Neural progenitor cell (in vitro differentiated cells): Measurements from ENCODE around the gene RSPH10B2. TPM values are rescaled to one million over a fixed set of nuclear protein-coding genes. Genes with fewer than 3 reads are reported as not detected.
"Not testable (repeated sequence)": the region's sequence is repeated elsewhere in the genome, so short reads cannot be mapped to it uniquely, and the experiment has no call there.

Source experiments
- DNase-seq: peaks from one replicate; pipeline ENCODE4 v3.0.0-alpha.2; 2016; ENCODE audit warnings: low spot score
- H2AFZ ChIP-seq: fragments of 200-600 bp; sonication (generic); replicated peaks from 2 replicates; pipeline ENCODE4 v1.6.1; 2016; ENCODE audit warnings: antibody characterized with exemption
- H3F3A ChIP-seq: fragments of 200-600 bp; sonication (generic); 2 replicates; pipeline ENCODE4 v1.6.1; 2016; ENCODE audit warnings: antibody characterized with exemption, low read depth
- H3K27ac ChIP-seq: fragments of 200-600 bp; sonication (generic); 2 replicates; pipeline ENCODE4 v1.5.1; 2016; ENCODE audit warnings: mild to moderate bottlenecking
- H3K27me3 ChIP-seq: fragments of 200-600 bp; sonication (generic); 2 replicates; pipeline ENCODE4 v1.6.1; 2016; ENCODE audit warnings: mild to moderate bottlenecking, moderate library complexity
- H3K36me3 ChIP-seq: fragments of 200-600 bp; sonication (generic); 2 replicates; pipeline ENCODE4 v1.5.1; 2016
- H3K4me1 ChIP-seq: fragments of 200-600 bp; sonication (generic); 2 replicates; pipeline ENCODE4 v1.6.1; 2016; ENCODE audit warnings: mixed run types
- H3K4me2 ChIP-seq: fragments of 200-600 bp; sonication (generic); 2 replicates; pipeline ENCODE4 v1.6.1; 2016
- H3K4me3 ChIP-seq: fragments of 200-600 bp; sonication (generic); 2 replicates; pipeline ENCODE4 v1.5.1; 2016
- H3K79me2 ChIP-seq: fragments of 200-600 bp; sonication (generic); 2 replicates; pipeline ENCODE4 v1.6.1; 2016; ENCODE audit warnings: low read depth
- H3K9ac ChIP-seq: fragments of 200-600 bp; sonication (generic); 2 replicates; pipeline ENCODE4 v1.6.1; 2016
- H3K9me3 ChIP-seq: fragments of 200-600 bp; sonication (generic); 2 replicates; pipeline ENCODE4 v1.5.1; 2016; ENCODE audit warnings: low read depth
- H4K20me1 ChIP-seq: fragments of 200-600 bp; sonication (generic); 2 replicates; pipeline ENCODE4 v1.6.1; 2016; ENCODE audit warnings: low read depth
- H3K27ac Mint-ChIP-seq: 3 replicates; pipeline ENCODE4 v1.8.0; 2021; ENCODE audit warnings: mixed read lengths
- H3K27me3 Mint-ChIP-seq: 2 replicates; pipeline ENCODE4 v1.8.0; 2022; ENCODE audit warnings: low read depth, mild to moderate bottlenecking, inconsistent platforms, moderate library complexity, mixed read lengths; ENCODE audit not compliant: insufficient read depth
- H3K36me3 Mint-ChIP-seq: 3 replicates; pipeline ENCODE4 v1.8.0; 2021; ENCODE audit warnings: mixed read lengths
- H3K4me1 Mint-ChIP-seq: 3 replicates; pipeline ENCODE4 v1.8.0; 2021; ENCODE audit warnings: mixed read lengths
- H3K4me3 Mint-ChIP-seq: 3 replicates; pipeline ENCODE4 v1.8.0; 2021; ENCODE audit warnings: mild to moderate bottlenecking, moderate library complexity, mixed read lengths
- H3K9me3 Mint-ChIP-seq: 3 replicates; pipeline ENCODE4 v1.8.0; 2020; ENCODE audit warnings: mixed read lengths
- total RNA-seq: library from RNA; depleted of rRNA; stranded (reverse); fragments of >200 nt; gene quantifications from 2 replicates; pipeline ENCODE4 v1.2.3, GENCODE V29; 2015; ENCODE audit warnings: low replicate concordance

RSPH10B2 gene
- total RNA-seq, 1 donor from 2014 or later, result not detected

DNA sequence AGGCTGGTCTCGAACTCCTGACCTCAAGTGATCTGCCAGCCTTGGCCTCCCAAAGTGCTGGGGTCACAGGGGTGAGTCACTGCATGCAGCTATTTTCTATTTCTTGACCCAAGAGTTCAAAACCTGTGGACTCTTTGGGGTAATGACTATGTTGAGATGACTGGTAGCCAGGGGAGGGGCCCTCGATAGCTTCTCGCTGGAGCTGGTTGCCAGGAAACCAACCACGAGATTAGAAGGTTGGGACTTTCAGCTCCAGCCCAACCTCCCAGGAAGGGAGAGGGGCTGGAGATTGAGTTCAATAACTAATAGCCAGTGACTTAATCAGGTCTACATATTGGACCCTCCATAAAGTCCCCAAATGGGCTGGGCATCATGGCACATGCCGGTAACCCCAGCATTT, 43.3 kb downstream of the RSPH10B2 start:
- not testable (repeated sequence) for H2AFZ ChIP-seq, H3K27ac ChIP-seq, H3K4me1 ChIP-seq, H3K4me3 ChIP-seq, H3F3A ChIP-seq, H3K9me3 ChIP-seq, H4K20me1 ChIP-seq, DNase-seq, H3K27me3 ChIP-seq, H3K4me1 Mint-ChIP-seq, H3K9ac ChIP-seq, H3K27ac Mint-ChIP-seq, H3K4me3 Mint-ChIP-seq, H3K36me3 ChIP-seq, H3K79me2 ChIP-seq, H3K9me3 Mint-ChIP-seq, H3K27me3 Mint-ChIP-seq, H3K4me2 ChIP-seq, H3K36me3 Mint-ChIP-seq

DNA sequence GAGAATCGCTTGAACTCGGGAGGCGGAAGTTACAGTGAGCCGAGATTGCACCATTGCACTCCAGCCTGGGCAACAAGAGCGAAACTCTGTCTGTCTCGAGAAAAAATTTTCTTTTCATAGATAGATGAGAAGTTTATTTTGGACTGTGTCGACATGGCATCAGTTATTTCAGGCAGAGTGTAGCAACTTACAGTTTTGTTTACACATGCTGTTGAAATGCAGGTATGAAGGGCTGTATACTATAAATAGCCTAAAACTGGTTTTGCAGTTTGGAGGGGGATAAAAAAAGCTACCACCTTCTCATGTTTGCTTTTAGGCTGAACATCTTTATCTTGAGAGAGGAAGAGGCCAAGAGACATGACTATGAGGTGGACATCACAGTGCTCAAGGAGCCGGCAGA, 44.1 kb downstream of the RSPH10B2 start:
- not testable (repeated sequence) for H3K4me3 Mint-ChIP-seq, H3K27ac Mint-ChIP-seq, DNase-seq, H3K79me2 ChIP-seq, H3K36me3 ChIP-seq, H3K4me1 Mint-ChIP-seq, H3K36me3 Mint-ChIP-seq, H3K9me3 Mint-ChIP-seq, H3K27me3 ChIP-seq, H4K20me1 ChIP-seq, H3K9me3 ChIP-seq, H3K9ac ChIP-seq, H2AFZ ChIP-seq, H3K4me3 ChIP-seq, H3K27me3 Mint-ChIP-seq, H3K27ac ChIP-seq, H3F3A ChIP-seq, H3K4me1 ChIP-seq, H3K4me2 ChIP-seq

DNA sequence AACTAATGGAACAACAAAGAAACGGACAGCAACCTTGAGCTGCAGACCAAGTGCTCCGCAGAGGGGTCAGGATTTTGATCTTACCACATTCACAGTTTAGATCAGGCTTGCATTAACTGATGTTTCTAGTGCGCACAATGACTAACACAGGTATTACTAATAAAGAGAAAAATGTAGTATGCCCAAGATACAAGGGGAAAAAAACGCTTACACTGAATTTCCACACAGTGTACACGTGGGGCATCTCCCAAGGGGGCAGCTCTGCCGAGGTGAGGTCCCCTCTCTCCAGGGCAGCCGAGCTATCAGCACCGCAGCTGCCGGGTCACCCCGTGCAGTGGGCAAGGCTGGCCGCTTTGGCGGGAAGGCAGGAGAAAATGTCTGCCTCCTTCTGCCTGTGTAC, 46.0 kb downstream of the RSPH10B2 start:
- H3K79me2 ChIP-seq, H3K9me3 ChIP-seq, H3K4me1 Mint-ChIP-seq, H3K27ac Mint-ChIP-seq, H3K27me3 ChIP-seq, H4K20me1 ChIP-seq, H3K9ac ChIP-seq, H2AFZ ChIP-seq, H3K4me3 Mint-ChIP-seq, H3K36me3 Mint-ChIP-seq, H3K9me3 Mint-ChIP-seq, DNase-seq, H3K4me2 ChIP-seq, H3F3A ChIP-seq, H3K4me1 ChIP-seq, H3K27me3 Mint-ChIP-seq, H3K36me3 ChIP-seq, H3K4me3 ChIP-seq, H3K27ac ChIP-seq: not testable (repeated sequence)

DNA sequence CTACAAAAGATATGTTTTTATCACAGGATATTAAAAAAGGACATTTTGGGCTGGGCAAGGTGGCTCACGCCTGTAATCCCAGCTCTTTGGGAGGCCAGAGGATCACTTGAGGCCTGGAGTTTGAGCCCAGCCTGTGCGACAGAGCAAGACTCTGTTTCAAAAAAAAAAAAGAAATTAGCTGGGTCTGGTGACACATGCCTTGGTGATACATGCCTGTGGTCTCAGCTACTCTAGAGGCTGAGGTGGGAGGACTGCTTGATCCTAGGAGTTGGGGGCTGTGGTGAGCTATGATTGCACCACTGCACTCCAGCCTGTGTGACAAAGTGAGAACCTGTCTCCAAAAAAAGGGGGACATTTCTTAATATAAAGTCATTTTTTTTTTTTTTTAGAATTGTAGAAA, 46.4 kb downstream of the RSPH10B2 start:
- not testable (repeated sequence) for H3K36me3 ChIP-seq, H3K4me3 Mint-ChIP-seq, H3K9ac ChIP-seq, H3K9me3 ChIP-seq, H3K27me3 Mint-ChIP-seq, H3K27me3 ChIP-seq, H3K27ac Mint-ChIP-seq, H3F3A ChIP-seq, H3K4me1 ChIP-seq, H4K20me1 ChIP-seq, H3K79me2 ChIP-seq, H3K4me2 ChIP-seq, H3K4me3 ChIP-seq, DNase-seq, H3K9me3 Mint-ChIP-seq, H3K27ac ChIP-seq, H2AFZ ChIP-seq, H3K4me1 Mint-ChIP-seq, H3K36me3 Mint-ChIP-seq

DNA sequence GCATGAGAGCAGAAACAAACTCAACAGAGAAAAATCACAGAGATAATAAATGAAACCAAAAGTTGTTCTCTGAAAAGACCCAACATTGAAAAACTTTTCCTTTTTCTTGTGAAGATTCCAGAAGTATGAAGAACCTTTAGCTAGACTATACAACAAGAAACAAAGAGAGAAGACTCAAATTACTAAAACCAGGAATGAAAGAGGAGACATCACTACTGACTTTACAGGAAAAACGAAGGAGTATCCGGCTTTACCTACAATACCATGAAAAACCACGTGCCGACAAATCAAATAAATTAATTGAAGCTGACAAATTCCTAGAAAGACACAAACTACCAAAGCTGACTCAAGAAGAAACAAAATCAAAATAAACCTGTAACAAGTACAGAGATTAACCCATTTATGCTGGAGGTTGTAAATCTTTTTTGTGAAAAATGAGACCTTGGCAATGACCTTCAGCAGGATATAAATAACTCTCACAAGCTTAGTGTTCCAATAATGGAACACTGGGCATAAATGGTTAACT, 53.6 kb downstream of the RSPH10B2 start:
- H3K9ac ChIP-seq, H4K20me1 ChIP-seq, H3K4me3 ChIP-seq, H3F3A ChIP-seq, H3K27ac ChIP-seq, H3K4me2 ChIP-seq, DNase-seq, H3K27ac Mint-ChIP-seq, H3K36me3 Mint-ChIP-seq, H3K9me3 Mint-ChIP-seq, H3K4me3 Mint-ChIP-seq, H2AFZ ChIP-seq, H3K27me3 Mint-ChIP-seq, H3K4me1 ChIP-seq, H3K79me2 ChIP-seq, H3K27me3 ChIP-seq, H3K9me3 ChIP-seq, H3K4me1 Mint-ChIP-seq, H3K36me3 ChIP-seq: not testable (repeated sequence)

DNA sequence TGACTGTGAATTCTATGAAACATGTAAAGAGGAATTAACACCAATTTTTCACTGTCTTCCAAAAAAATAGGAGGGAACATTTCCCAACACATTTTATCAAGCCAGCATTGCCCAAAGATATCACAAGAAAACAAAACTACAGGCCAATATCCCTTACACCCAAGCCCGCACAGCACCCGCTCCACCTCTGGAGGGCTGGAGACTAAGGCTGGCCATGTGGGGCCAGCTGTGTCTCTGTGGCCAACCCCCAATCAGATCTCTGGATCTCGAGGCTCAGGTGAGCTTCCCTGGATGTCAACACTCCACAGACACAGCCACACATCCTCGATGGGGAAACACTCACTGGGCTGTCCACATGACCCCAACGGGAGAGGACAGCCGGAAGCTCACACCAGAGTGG, 54.1 kb downstream of the RSPH10B2 start:
- H3K27ac Mint-ChIP-seq, H3K27ac ChIP-seq, H3K9me3 ChIP-seq, H3K36me3 ChIP-seq, H3K9me3 Mint-ChIP-seq, H3K4me3 Mint-ChIP-seq, H3K9ac ChIP-seq, H3K27me3 ChIP-seq, H4K20me1 ChIP-seq, H2AFZ ChIP-seq, H3K4me1 ChIP-seq, DNase-seq, H3K4me3 ChIP-seq, H3K4me1 Mint-ChIP-seq, H3K36me3 Mint-ChIP-seq, H3K27me3 Mint-ChIP-seq, H3F3A ChIP-seq, H3K79me2 ChIP-seq, H3K4me2 ChIP-seq: not testable (repeated sequence)

DNA sequence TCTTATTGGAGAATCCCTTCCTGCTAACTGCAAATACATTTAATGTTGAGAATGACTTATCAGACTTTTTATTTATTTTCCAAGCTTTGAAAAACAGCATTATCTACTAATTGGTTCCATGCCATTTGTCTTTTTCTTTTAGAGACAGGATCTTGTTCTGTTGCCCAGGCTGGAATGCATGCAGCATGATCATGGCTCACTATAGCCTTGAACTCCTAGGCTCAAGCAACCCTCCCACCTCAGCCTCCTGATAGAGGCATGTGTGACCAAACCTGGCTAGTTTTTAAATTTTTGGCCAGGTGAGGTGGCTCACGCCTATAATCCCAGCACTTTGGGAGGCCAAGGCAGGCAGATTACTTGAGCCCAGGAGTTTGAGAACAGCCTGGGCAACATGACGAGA, 59.1 kb downstream of the RSPH10B2 start:
- not testable (repeated sequence) for H3K4me3 ChIP-seq, H3K36me3 Mint-ChIP-seq, H3K9me3 Mint-ChIP-seq, H3K27me3 ChIP-seq, H2AFZ ChIP-seq, H3K36me3 ChIP-seq, H3K4me2 ChIP-seq, H3K9me3 ChIP-seq, H3K4me3 Mint-ChIP-seq, DNase-seq, H3K4me1 Mint-ChIP-seq, H3K4me1 ChIP-seq, H3K27me3 Mint-ChIP-seq, H3K27ac Mint-ChIP-seq, H3K79me2 ChIP-seq, H4K20me1 ChIP-seq, H3F3A ChIP-seq, H3K9ac ChIP-seq, H3K27ac ChIP-seq

DNA sequence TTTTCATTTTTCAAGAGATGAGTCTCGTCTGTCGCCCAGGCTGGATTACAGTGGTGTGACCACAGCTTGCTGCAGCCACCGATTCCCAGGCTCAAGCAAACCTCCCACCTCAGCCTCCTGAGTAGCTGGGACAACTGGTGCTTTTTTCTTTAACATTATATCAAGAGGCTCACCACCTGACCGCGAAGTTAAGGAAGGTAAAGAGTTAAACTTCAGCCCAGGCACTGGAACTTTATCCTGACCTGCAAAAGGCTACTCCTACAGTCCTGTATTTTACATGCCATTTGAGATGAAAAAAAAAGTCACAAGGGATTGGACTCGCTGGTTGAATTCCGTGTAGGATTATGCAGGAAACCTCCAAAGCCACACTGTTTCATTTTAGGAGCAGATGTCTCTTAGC, 61.6 kb downstream of the RSPH10B2 start:
- not testable (repeated sequence) for H3K36me3 ChIP-seq

More for the DNA sequence above, 61.6 kb downstream of the RSPH10B2 start:
- H3K4me1 Mint-ChIP-seq, H3K4me2 ChIP-seq, H3K27me3 Mint-ChIP-seq, H3K4me1 ChIP-seq, DNase-seq, H3K27ac ChIP-seq, H2AFZ ChIP-seq, H3K9me3 ChIP-seq, H3K9ac ChIP-seq, H3K79me2 ChIP-seq, H3K27ac Mint-ChIP-seq, H4K20me1 ChIP-seq, H3K27me3 ChIP-seq, H3K4me3 Mint-ChIP-seq, H3K9me3 Mint-ChIP-seq, H3K36me3 Mint-ChIP-seq, H3K4me3 ChIP-seq, H3F3A ChIP-seq: not testable (repeated sequence)
